CD14-positive monocyte (primary cell): ENCODE measurements around the gene IL37. TPM values are rescaled to one million over a fixed set of nuclear protein-coding genes. Genes with fewer than 3 reads are reported as not detected.

Experiments
- DNase-seq, 3 donors: peaks; one replicate each; pipeline ENCODE4 v3.0.0-alpha.2; 2011 to 2022
- H2AFZ ChIP-seq: 2 replicates; pipeline ENCODE4 v1.6.0; 2012; ENCODE audit warnings: mild to moderate bottlenecking, low read depth, low read length, inconsistent platforms; ENCODE audit not compliant: insufficient read depth, poor library complexity, severe bottlenecking
- H3K27ac ChIP-seq, 2 donors: 1 replicate in 1 of 2; 2 replicates in 1 of 2; pipeline ENCODE4 v1.5.1; 2012 to 2013; ENCODE audit warnings: low read length in 2 of 2, control low read depth in 1 of 2, inconsistent platforms in 1 of 2, low read depth in 1 of 2, mild to moderate bottlenecking in 1 of 2
- H3K27me3 ChIP-seq, 2 donors: one replicate each; pipeline versions ENCODE4 v1.6.0 to v1.6.1; 2011 to 2013; ENCODE audit warnings: low read length in 2 of 2; ENCODE audit not compliant: control insufficient read depth in 2 of 2, insufficient read depth in 2 of 2
- H3K36me3 ChIP-seq, 2 donors: replicated peaks in 1 of 2; 1 replicate in 1 of 2; 2 replicates in 1 of 2; pipeline versions ENCODE4 v1.5.1 to v1.6.1; 2012 to 2013; ENCODE audit warnings: low read length in 2 of 2, control low read depth in 1 of 2, inconsistent platforms in 1 of 2, mild to moderate bottlenecking in 1 of 2; ENCODE audit not compliant: insufficient read depth in 2 of 2, control insufficient read depth in 1 of 2
- H3K4me1 ChIP-seq, 2 donors: 1 replicate in 1 of 2; 2 replicates in 1 of 2; pipeline versions ENCODE4 v1.5.1 to v1.6.1; 2012 to 2013; ENCODE audit warnings: low read length in 2 of 2, control low read depth in 1 of 2, inconsistent platforms in 1 of 2, mild to moderate bottlenecking in 1 of 2, moderate library complexity in 1 of 2; ENCODE audit not compliant: insufficient read depth in 2 of 2, control insufficient read depth in 1 of 2
- H3K4me2 ChIP-seq: replicated peaks from 2 replicates; pipeline ENCODE3; 2012; ENCODE audit warnings: low read length, moderate library complexity, mild to moderate bottlenecking; ENCODE audit not compliant: poor library complexity, severe bottlenecking; ENCODE audit errors: extremely low read depth
- H3K4me3 ChIP-seq, 3 experiments: fragments of 200-600 bp in 1 of 3; sonication (generic) in 1 of 3; replicated peaks in 1 of 3; 1 replicate in 2 of 3; 2 replicates in 1 of 3; pipeline ENCODE4 v1.5.1; 2011 to 2013; ENCODE audit warnings: low read length in 3 of 3, mild to moderate bottlenecking in 3 of 3, control low read depth in 2 of 3, low read depth in 2 of 3, inconsistent platforms in 1 of 3, moderate library complexity in 1 of 3
- H3K79me2 ChIP-seq: 2 replicates; pipeline ENCODE4 v1.6.0; 2012; ENCODE audit warnings: mild to moderate bottlenecking, control low read depth, inconsistent platforms, low read length, moderate library complexity; ENCODE audit not compliant: insufficient read depth
- H3K9ac ChIP-seq: 2 replicates; pipeline ENCODE4 v1.6.0; 2017; ENCODE audit warnings: low read length, mild to moderate bottlenecking; ENCODE audit not compliant: insufficient read depth, poor library complexity, severe bottlenecking
- H3K9me3 ChIP-seq, 2 donors: replicated peaks in 1 of 2; 1 replicate in 1 of 2; 2 replicates in 1 of 2; pipeline versions ENCODE4 v1.5.1 to v1.6.1; 2012 to 2013; ENCODE audit warnings: low read length in 2 of 2, control low read depth in 1 of 2; ENCODE audit not compliant: control insufficient read depth in 1 of 2, insufficient read depth in 1 of 2
- H4K20me1 ChIP-seq: 2 replicates; pipeline ENCODE4 v1.6.0; 2012; ENCODE audit warnings: mild to moderate bottlenecking, low read length, control low read depth, moderate library complexity; ENCODE audit not compliant: insufficient read depth
- H3K27ac Mint-ChIP-seq, 7 donors: one replicate each; pipeline ENCODE4 v1.8.0; 2020; ENCODE audit warnings: mild to moderate bottlenecking in 7 of 7, mixed read lengths in 7 of 7, moderate library complexity in 6 of 7, inconsistent platforms in 2 of 7
- H3K27me3 Mint-ChIP-seq, 3 donors: one replicate each; pipeline ENCODE4 v1.8.0; 2021 to 2022; ENCODE audit warnings: low read depth in 3 of 3, mild to moderate bottlenecking in 3 of 3, mixed read lengths in 3 of 3, moderate library complexity in 3 of 3, inconsistent platforms in 1 of 3
- H3K36me3 Mint-ChIP-seq, 2 donors: one replicate each; pipeline ENCODE4 v1.8.0; 2020; ENCODE audit warnings: mixed read lengths in 2 of 2, inconsistent platforms in 1 of 2, mild to moderate bottlenecking in 1 of 2
- H3K4me1 Mint-ChIP-seq: one replicate; pipeline ENCODE4 v1.8.0; 2020; ENCODE audit warnings: mild to moderate bottlenecking, mixed read lengths
- H3K4me3 Mint-ChIP-seq, 2 donors: one replicate each; pipeline ENCODE4 v1.8.0; 2020; ENCODE audit warnings: mild to moderate bottlenecking in 2 of 2, mixed read lengths in 2 of 2, moderate library complexity in 1 of 2
- H3K9me3 Mint-ChIP-seq, 7 donors: one replicate each; pipeline ENCODE4 v1.8.0; 2020 to 2022; ENCODE audit warnings: mixed read lengths in 7 of 7, mild to moderate bottlenecking in 6 of 7, moderate library complexity in 6 of 7, inconsistent platforms in 2 of 7
- CTCF ChIP-seq: fragments of 200-600 bp; IDR thresholded peaks from one replicate; pipeline ENCODE4 v1.8.0; 2022; ENCODE audit warnings: antibody characterized with exemption, mild to moderate bottlenecking
- WGBS: methylation state at CpG from one replicate; pipeline ENCODE4 v1.1.5; 2013; ENCODE audit warnings: missing lambda C conversion rate; ENCODE audit not compliant: insufficient coverage; 5-methylcytosine and 5-hydroxymethylcytosine counted together
- intact Hi-C, 2 donors: fragments of 100-400 bp; cut with micrococcal nuclease; formaldehyde crosslinking; loops; one replicate each; pipeline versions ENCODE4 v1.15.0 to v1.15.1; 2023
- polyA plus RNA-seq, 3 donors: library from polyadenylated mRNA; depleted of rRNA in 1 of 3; unstranded in 2 of 3; stranded (reverse) in 1 of 3; fragments of 300-500 nt in 2 of 3; fragments of >200 nt in 1 of 3; fragmentation: Illumina TruSeq in 2 of 3; gene quantifications; 1 replicate in 2 of 3; 2 replicates in 1 of 3; pipeline ENCODE4 v1.2.3, GENCODE V29; 2012 to 2021

The IL37 gene
- polyA plus RNA-seq, 3 donors: not detected

GRCh38 chr2:112954364-112954763, 43.4 kb downstream of the IL37 start:
- Histone ChIP-seq H3K36me3 (no peaks in the 10 kb centered on the region), H3K4me2 (no peak overlapping the region), H3K27ac (no peak overlapping the region), H3K79me2 (no peaks in the 10 kb centered on the region), H3K4me1 (no peaks in the 10 kb centered on the region), H2AFZ (no peak overlapping the region), H3K9me3 (no peaks in the 10 kb centered on the region), H3K27me3 (no peaks in the 10 kb centered on the region), H3K9ac (no peak overlapping the region), H3K4me3 (no peak overlapping the region), H4K20me1 (no peaks in the 10 kb centered on the region)
- no peak for TF ChIP-seq CTCF
- Mint-ChIP-seq H3K4me3 (no peak overlapping the region), H3K27me3 (peaks cover 4 to 8% (median 6%) of the 10 kb centered on the region in 3 donors), H3K4me1 (no peaks in the 10 kb centered on the region), H3K27ac (no peak overlapping the region), H3K9me3 (peaks cover 0 to 4% (median 0%) of the 10 kb centered on the region in 7 donors), H3K36me3 (no peaks in the 10 kb centered on the region)
- 96% methylated on average over 5 of the region's 7 CpGs for WGBS
- DNase-seq: no peak
- intact Hi-C loops: loop anchor here in 1 of 2 donors (10.0 kb wide), 1 partner anchor 360 kb away; no protein-coding TSS in a partner anchor

DNA sequence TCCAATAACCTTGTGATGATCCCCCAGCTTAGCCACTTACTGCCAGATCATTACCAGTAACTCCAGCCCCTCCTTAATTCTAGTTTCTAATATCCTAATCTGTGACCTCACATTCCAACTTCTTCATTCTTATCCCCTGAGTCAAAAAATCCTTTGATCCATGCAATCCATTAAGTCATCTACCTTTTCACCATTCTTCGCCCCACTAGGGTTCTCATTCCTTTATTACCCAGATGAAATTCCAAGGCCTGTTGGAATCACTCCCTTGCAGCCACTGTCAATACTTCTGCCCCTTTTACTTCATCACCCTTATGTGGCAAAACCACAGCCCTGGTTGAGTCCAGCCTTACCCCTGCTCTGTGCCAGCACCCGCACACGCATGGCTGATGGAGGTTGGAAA, 46.5 kb downstream of the IL37 start:
- Mint-ChIP-seq H3K4me3 (no peak overlapping the region), H3K27ac (no peak overlapping the region), H3K36me3 (no peaks in the 10 kb centered on the region), H3K9me3 (no peaks in the 10 kb centered on the region), H3K27me3 (peaks cover 0 to 2% (median 0%) of the 10 kb centered on the region in 3 donors), H3K4me1 (no peaks in the 10 kb centered on the region)
- no peak overlapping the region for H3K4me3 ChIP-seq
- no peak for DNase-seq
- no peak overlapping the region for H2AFZ ChIP-seq
- no peaks in the 10 kb centered on the region for H3K79me2 ChIP-seq
- H3K4me1 ChIP-seq: no peaks in the 10 kb centered on the region
- 100% methylated on average over 2 of the region's 3 CpGs for WGBS
- intact Hi-C loops: loop anchor here in 1 of 2 donors (10.0 kb wide), 1 partner anchor 363 kb away; no protein-coding TSS in a partner anchor
- no peak for TF ChIP-seq CTCF
- H3K9ac ChIP-seq: no peak overlapping the region
- H3K27ac ChIP-seq: no peak overlapping the region
- H3K4me2 ChIP-seq: no peak overlapping the region
- no peaks in the 10 kb centered on the region for H3K36me3 ChIP-seq
- H4K20me1 ChIP-seq: no peaks in the 10 kb centered on the region
- H3K27me3 ChIP-seq: no peaks in the 10 kb centered on the region
- H3K9me3 ChIP-seq: no peaks in the 10 kb centered on the region
